Measurements from ENCODE around the gene ALK. TPM values are rescaled to one million over a fixed set of nuclear protein-coding genes. Genes with fewer than 3 reads are reported as not detected.

Gene ALK
- total RNA-seq, 1 donor from 2014 or later: not detected

DNA sequence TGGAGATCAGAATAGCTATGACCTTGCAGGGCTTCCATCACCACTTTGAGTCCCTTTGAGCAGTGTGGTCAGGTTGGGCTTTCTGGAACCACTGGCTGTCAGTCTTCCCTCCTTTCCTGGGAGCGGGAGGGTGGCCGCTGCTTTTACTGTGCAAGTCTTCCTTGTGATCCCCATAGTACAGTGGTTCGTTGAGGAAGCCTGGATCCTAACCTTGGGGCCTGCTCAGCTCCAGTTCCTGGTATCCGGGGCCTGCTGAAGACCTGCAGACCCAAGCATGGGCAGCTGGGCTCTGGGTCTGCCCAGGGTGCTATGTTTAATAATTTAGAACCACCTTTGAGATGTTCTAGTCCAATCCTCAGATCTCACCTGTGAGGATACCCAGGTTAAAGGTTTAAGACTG, 702.0 kb downstream of the ALK start:
- peak; percentile 43 for DNase-seq (ENCODE audit: low spot score)
- intact Hi-C loops (cut with DNase I): no loop called here

DNA sequence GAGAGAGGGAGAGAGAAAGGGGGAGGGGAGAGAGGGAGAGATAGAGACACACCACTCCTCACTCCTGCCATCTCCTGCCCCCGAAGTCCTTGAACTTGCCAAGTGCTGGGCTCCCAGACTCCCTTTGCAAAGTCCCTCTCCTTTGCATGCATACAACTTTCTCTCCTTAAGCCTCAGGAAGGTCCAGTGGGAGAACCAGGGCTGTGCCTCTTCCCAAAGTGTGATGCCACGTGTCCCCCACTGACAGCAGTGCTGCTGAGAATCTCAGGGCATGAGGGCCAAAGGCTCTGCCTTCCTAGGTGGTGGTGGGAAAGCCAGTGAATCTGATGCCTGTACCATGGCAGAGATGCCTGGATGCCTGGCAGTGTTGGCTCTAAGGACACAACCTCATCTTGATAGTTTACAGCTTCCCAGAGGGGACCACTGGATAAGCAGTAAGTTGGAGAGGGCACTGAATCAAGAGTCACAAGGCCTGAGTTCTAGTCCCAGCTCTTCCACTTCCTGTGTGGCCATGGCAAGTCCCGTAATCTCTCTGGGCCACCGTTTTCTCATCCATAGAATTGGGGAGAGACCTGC, 702.7 kb downstream of the ALK start:
- DNase-seq (ENCODE audit: low spot score): peak; percentile 33
- intact Hi-C loops (cut with DNase I): no loop called here

DNA sequence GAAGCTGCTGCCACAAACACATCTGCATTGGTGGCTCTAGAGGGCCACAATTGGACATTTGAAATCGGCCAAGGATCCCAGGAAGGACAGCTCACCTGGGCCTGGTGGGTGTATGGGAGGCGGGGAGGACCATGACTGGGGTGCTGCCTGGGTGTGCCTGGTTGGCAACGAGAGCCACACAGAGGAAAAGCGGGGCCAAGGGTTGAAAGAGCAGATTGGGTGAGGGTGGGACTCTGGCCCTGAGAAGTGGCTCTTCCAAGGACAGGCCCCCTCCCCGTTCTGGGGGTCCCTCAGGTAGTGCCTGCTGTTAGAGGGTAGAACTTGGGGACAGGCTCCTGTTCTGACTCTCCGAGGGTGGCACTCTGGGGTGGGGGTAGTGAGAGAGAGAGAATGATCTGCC, 703.3 kb downstream of the ALK start:
- DNase-seq (ENCODE audit: low spot score): peak; percentile 51

DNA sequence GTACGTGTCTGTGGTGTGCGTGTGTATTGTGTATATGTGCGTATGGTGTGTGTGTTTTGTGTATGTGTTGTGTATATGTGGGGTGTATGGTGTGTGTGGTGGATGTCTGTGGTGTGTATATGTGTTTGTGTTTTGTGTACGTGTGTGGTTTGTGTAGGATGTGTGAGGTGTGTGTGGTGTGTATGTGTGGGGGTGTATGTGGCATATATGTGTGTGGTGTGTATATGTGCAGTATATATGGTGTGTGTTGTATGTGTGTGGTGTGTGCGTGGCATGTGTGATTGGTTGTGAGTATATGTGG, 704.8 kb downstream of the ALK start:
- peak; percentile 22 for DNase-seq (ENCODE audit: low spot score)
- intact Hi-C loops (cut with DNase I): no loop called here

More for the DNA sequence above, 703.3 kb downstream of the ALK start:
- intact Hi-C loops (cut with DNase I): no loop called here

DNA sequence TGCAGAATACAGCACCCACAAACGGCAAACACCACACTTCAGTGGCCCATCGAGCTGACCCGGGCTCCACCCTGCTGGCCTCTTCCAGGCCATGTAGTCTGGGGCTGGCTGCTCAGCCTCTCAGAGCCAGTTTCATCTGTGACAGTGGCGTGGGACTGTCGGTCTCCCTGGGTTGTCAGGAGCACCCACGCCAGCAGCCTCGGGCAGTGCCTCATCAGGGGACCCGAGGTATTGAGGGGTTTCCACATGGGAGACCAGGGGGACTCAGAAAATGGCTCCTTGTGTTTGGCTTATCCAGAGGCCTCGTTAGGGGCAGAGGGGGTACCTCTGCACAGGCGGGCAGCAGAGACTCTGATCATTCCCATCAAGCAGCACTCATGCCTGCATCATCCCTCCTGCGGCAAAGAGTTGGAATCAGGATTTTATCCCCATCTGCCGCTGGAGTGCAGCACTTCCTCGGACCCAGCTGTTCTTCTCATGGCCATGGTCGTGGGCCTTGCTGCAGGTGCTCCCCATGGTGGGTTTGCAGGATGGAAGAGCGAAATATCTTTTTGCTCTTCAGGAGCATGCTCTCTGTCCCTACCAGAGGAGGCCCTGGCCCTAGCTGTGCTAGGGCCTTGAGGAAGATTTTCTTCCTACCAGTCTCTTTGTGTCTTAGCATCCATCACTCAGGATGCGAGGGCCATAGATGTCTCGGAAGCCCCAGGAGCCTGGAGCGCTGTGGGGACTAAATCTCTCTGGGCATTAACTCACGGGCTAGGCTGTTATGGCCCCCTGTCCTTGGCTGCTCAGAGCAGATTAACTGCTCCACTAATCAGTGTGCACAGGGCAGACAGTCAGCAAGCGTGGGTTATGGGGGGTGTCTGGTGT, 705.4 kb downstream of the ALK start:
- DNase-seq (ENCODE audit: low spot score): peak; percentile 41
- intact Hi-C loops (cut with DNase I): no loop called here

DNA sequence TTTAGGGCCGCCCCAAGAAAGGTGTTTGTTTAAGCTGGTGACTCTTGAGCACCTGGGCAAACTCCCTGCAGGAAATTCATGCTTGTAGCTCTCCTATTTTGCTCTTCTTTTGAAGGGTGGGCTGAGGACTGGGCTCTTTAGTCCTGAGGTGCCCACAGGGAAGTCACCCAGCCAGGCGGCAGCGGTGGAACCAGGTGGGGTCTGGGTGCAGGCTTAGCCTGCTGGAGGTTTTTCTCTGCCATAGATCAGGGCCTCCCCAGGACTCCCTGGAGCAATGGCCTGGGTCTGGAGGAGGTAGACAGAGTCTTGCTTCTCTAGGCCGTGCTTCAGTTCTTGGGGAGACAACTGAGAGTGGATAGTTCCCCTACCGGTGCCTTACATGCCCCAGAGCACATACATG, 706.3 kb downstream of the ALK start:
- intact Hi-C loops (cut with DNase I): no loop called here
- no peak for DNase-seq (ENCODE audit: low spot score)

DNA sequence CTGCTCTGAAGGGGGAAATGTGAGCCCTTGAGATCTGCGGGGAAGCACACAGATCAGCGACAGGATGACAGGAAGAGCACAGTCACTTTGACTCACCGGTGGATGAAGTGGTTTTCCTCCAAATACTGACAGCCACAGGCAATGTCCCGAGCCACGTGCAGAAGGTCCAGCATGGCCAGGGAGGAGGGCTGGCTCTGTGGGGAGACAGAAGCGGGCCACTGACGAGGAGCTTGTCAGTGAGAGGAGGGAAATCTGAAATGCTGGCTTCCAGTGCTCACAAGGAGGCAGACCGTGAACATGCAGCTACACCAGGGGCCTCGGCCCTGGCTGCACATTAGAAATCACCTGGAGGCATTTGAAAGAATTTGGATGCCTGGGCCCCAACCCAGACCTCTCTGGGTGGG, 707.5 kb downstream of the ALK start:
- intact Hi-C loops (cut with DNase I): no loop called here
- DNase-seq (ENCODE audit: low spot score): no peak

DNA sequence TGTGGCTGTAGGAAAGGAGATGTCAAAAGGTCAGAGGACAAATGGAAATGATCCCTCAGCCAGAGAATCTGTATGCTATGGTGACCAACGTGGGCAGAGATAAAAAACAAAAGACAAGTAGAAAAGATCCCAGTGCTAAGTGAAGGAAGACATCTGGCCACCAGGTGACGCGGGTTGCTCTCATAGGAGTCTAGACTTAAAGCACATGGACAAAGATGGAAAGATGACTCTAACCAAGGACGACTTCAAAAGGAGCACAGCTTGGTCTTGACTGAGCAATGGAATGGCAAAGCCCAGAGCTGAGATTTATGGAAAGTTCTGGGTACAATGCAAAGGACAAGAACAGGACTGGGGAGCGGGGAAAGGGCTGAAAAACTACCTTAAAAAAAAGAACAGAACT, 709.4 kb downstream of the ALK start:
- intact Hi-C loops (cut with DNase I): no loop called here
- DNase-seq (ENCODE audit: low spot score): no peak

DNA sequence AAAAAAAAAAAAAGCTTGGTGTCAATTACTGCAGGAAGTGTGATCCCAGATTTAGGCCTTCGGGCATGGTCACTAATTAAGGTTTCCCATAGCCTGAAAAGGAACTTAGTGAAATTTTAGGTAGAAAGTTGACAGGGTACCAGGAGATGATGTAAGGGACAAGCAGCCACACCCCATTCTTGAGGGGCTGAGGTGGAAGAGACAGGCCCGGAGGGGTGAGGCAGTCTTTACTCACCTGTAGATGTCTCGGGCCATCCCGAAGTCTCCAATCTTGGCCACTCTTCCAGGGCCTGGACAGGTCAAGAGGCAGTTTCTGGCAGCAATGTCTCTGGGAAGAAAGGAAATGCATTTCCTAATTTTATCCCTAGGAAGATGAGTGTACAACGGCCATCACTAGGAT, 711.8 kb downstream of the ALK start:
- intact Hi-C loops (cut with DNase I): no loop called here
- no peak for DNase-seq (ENCODE audit: low spot score)

DNA sequence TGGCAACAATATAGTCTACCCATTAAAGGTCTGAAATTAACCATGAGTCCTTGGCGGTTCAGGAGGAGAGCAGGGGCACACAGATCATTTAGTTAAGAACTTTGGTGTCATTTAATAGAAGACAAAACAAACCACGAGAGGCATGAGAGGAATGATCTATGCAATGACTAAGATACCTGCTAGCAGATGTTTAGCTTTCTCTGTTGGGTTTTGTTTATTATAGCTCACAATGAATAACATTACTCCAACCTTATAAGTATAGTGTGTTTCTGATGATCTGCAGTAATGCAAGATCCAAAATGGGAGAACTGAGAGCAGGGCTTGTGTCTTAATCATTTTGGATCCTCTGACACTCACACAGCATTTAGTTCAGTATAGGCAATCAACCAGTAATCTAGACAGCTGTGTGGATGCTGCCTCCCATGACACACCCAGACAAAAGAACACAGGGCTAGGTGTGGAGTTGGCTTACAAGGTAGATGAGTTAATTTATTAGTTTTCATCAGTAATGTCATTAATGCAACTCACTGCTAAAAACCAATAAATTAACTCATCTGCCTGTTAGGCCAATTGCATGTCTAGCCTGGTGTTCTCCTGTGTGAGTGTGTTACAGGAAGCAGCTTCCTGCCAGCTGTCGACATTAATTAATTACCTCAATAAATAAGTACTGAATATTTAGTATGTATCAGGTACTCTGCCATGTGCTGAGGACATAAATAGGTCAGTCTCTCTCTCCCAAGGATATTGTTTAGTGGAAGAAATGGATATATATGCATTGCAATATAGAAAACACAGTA, 713.8 kb downstream of the ALK start:
- intact Hi-C loops (cut with DNase I): no loop called here
- DNase-seq (ENCODE audit: low spot score): no peak

DNA sequence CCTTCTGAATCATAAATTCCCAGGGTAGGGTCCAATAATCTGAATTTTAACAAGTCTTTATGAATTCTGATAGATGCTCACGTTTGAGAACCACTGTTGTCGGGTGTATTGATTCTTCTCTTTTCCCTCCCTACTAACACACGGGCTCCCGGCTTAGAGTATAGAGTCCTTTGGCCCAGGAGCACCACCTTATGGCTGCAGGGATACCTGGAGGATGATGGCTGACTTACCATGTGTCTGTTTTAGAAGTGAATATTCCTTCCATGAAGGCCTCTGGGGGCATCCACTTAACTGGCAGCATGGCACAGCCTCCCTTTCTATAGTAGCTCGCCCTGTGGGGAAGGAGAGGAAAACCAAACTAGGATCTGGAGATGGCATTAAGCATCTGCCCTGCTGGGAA, 714.4 kb downstream of the ALK start:
- no peak for DNase-seq (ENCODE audit: low spot score)
- intact Hi-C loops (cut with DNase I): no loop called here

DNA sequence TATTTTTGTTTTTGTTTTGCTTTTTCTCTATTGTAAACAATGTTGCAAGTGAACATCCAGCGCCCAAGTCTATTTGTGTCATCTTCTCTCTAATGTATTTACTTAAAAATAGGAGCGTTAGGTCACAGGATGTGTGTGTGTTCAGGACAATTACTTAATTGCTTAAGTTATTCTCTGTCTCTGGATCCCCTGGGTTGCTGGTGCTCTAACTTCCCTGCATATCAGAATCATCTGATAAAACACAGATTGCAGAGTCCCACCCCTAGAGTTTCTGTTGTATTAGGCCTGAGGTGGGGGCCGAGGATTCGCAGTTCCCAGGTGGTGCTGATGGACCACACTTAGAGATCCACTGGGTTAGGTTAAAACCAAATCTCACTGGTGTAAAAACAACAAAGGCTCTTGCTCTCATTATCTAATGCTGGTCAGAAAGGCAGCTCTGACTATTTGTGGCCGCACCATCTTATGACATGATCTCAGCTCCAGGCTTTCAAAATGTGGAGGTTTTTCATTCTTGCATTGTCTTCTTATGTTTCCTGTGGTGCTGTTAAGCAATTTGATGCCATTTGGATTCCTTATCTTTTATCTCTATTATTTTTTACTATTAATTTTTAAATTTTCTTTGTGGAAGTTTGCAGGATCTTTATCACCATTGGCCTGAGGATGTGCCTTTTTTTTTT, 718.4 kb downstream of the ALK start:
- intact Hi-C loops (cut with DNase I): no loop called here
- no peak for DNase-seq (ENCODE audit: low spot score)

DNA sequence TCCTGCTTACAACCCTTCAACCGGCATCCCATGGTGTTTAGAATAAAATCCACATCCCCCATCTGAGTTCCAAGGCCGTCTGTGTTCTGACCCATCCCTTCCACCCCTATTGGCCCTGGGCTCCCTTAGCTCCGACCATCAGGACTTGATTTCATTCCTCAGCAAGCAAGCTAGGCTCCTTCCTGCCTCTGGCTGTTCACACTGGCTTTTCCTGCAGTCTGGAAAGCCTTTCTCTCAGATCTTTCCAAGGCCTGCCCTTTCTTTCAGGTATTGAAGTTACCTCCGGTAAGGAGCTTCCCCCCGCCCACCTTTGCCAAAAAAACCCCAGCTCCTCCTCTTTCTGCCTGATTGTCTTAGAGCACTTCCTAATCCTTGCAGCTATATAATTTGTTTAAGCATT, 719.4 kb downstream of the ALK start:
- DNase-seq (ENCODE audit: low spot score): no peak
- intact Hi-C loops (cut with DNase I): no loop called here

DNA sequence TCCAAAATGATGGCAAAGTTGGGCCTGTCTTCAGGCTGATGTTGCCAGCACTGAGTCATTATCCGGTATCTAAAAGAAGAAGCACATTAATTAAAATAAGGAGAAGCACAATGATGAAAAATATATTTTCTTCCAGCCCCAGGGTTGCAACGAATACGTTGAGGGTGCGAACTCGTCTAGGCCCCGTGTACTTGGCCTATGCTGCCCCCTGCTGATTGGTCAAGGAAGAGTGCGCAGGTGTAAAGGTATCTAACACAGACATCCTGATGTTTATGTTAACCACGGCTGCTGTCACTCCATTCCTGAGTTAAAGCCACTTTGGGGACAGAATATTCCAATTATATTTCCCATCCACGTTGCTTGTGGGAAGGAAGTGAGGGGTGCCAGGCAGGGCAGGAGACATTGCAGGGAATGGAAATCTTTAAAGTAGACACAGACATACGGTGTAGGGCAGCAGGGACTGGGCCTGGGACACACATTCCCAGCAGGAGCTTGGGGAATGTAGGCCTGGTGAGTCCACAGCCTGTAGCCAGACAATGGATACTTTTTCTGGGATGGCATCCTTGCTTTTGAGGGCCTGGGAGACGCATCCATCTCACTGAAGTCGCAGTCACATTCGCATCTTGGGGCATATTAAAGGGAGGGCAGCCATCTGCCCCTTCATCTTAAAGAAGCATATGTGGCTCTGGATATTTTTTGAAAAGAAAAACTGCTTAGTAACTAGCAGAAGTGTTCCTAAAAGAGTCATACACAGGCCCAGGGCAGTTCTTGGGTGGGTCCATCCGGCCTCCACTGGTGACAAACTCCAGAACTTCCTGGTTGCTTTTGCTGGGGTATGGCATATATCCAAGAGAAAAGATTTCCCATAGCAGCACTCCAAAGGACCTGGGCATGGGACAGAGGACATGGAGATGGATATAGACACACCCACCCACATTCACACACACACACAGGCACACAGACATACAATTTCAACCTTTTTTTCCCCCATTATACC, 724.3 kb downstream of the ALK start:
- no peak for DNase-seq (ENCODE audit: low spot score)
- intact Hi-C loops (cut with DNase I): loop anchor here (1.0 to 10.0 kb wide), 3 partner anchors 239 to 632 kb away; no protein-coding TSS in a partner anchor

DNA sequence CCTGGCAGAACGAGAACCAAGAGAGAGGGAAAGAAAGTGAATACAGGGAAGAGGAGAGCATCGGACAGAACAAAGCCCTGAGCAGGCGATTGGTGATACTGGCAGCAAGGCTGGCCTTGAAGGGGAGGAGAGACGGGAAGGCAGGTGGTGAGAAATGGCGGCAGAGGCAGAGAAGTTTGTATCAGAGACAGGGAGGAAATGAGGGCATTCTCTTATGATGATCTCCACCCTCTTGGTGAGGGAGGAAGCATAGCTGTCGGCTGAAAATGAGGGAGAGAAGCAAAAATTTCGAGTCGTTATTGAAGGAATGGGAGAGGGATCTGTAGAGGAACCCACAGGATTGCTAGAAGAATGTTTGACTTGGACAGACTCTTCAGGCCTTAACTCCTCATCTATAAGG, 725.6 kb downstream of the ALK start:
- intact Hi-C loops (cut with DNase I): loop anchor here (1.0 to 10.0 kb wide), 3 partner anchors 237 to 631 kb away; no protein-coding TSS in a partner anchor
- DNase-seq (ENCODE audit: low spot score): no peak

DNA sequence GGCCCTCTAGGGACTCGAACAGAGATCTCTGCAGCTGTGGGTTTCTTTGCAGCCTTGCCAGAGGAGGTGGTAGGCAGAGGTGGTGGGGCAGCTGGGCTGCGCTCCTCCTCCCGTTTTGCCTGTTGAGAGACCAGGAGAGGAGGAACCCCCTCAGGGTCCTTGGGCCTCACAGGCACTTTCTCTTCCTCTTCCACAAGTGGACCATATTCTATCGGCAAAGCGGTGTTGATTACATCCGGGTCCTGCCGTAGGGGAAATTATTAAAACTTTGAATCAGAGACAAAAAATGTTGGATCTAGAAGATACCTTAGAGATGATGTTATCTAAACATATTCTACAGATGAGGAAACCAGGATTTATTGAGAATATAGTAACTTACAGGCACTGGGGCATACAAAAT, 727.7 kb downstream of the ALK start:
- no peak for DNase-seq (ENCODE audit: low spot score)
- intact Hi-C loops (cut with DNase I): loop anchor here (10.0 kb wide), 2 partner anchors 369 to 629 kb away; no protein-coding TSS in a partner anchor

DNA sequence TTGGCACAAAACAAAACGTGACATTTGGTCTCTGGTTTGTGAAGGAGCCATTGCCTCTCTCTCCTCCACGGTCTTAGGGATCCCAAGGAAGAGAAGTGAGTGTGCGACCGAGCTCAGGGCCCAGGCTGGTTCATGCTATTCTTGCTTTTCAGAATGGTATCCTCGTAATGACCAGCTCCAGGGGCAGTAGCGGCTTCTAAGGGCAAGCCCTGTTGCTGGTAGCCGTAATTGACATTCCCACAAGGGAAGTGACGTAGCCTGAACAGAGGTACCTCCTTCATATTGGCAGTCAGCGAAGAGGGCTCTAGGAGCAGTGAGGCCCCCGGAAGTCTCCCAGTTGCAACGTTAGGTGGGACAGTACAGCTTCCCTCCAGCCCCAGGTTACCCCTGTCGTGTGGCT, 728.3 kb downstream of the ALK start:
- DNase-seq (ENCODE audit: low spot score): no peak
- intact Hi-C loops (cut with DNase I): loop anchor here (10.0 kb wide), 2 partner anchors 368 to 628 kb away; no protein-coding TSS in a partner anchor

DNA sequence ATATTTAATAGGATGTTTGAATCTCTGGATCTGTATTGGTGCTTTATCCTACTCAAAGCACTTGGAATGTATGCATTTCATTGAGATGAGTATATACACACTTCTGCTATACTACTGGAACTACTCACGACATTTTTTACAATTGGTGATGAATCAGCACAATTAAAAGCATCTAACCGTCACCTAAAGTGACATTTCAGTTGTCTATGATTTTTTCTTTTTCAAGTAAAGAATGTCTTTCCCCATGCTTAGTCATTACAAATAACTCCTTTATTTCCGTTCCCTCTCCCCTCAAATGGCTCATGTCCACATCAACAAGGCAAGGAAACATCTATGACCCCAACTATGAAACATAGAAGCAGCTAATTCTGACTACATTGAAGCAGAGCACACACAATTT, 728.9 kb downstream of the ALK start:
- intact Hi-C loops (cut with DNase I): loop anchor here (10.0 kb wide), 2 partner anchors 368 to 628 kb away; no protein-coding TSS in a partner anchor
- no peak for DNase-seq (ENCODE audit: low spot score)

DNA sequence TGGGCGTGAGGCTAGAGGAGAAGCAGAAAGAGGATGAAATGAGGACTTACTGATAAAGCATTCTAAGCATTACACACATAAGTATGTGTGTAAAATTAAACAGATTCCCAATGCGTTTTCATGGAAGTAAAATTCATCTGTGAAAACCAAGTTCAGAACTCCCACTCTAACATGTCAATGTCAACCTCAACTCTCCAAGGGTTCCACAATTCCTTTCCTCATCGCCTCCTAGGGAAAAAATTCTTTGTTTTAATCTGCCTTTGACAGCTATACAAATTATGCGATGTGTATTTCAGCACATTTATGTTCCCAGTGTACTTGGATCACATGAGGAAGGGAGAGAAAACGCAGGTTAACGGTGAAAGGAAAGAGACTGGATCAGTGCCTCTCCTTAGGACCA, 729.6 kb downstream of the ALK start:
- intact Hi-C loops (cut with DNase I): loop anchor here (10.0 kb wide), 2 partner anchors 367 to 627 kb away; no protein-coding TSS in a partner anchor
- DNase-seq (ENCODE audit: low spot score): no peak
